NCI-H2029 treated with DMSO at 0.1 percent for 48 hours (cell line): ENCODE measurements around the gene KRTAP25-1.

Experiments used
- DNase-seq: peaks from one replicate; lab custom pipeline; 2025; lab: John Stamatoyannopoulos, UW

Gene KRTAP25-1

DNA sequence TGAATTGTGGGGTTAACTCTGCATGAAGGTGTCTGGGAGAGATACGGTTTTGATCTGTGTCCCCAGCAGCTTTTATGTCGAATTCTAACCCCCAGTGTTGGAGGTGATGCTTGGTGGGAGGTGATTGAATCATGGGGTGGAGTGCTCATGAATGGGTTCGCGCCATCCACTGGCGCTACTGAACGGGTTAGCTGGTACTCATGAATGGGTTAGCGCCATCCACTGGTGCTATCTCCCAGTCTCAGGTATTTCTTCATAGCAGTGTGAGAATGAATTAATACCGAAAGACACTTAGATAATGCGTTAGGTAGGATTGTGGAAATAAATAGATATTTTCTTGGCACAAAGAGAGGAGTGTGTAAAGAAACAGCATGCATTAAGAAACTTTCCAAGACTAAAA lies 40.5 kb downstream of the KRTAP25-1 start:
- DNase-seq = no peak

- no peak for DNase-seq
Observed at GRCh38 chr21:30245061-30245460, 44.3 kb downstream of the KRTAP25-1 start.

GRCh38 chr21:30243691-30244090 lies 45.6 kb downstream of the KRTAP25-1 start:
- DNase-seq = no peak

DNA sequence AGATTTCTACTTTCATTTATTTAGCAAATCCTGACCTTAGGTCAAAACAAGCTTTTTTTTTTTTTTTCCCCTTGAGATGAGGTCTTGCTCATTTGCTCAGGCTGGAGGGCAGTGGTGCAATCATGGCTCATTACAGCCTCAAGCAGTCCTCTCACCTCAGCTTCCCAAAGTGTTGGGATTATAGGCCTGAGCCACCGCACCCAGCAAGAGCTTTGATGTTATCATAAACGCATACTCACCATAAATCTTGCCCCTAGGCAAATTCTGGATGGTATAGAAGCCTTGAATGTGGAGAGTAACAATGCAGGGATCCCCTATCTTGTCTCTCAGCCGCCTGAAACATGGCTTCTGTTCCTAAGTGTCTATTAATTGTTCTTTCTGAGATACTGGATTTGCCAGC lies 48.7 kb downstream of the KRTAP25-1 start:
- no peak for DNase-seq
